Kidney (tissue), 14 donors: ENCODE measurements around the gene RSPH1. TPM values are rescaled to one million over a fixed set of nuclear protein-coding genes. Genes with fewer than 3 reads are reported as not detected.

Source experiments
- DNase-seq, 5 donors: peaks; one replicate each; pipeline ENCODE4 v3.0.0-alpha.2; 2013 to 2020
- FAIRE-seq: peaks from 2 replicates; lab custom pipeline; 2012; peaks lifted over from hg19 to GRCh38; lab: Jason Lieb, UNC
- H3K27ac ChIP-seq, 2 donors: one replicate each; pipeline ENCODE4 v1.7.0; 2013; ENCODE audit warnings: low read depth in 2 of 2, low read length in 2 of 2, inconsistent platforms in 1 of 2
- H3K27me3 ChIP-seq: one replicate; pipeline ENCODE4 v1.7.1; 2013; ENCODE audit warnings: low read length, inconsistent platforms; ENCODE audit not compliant: control insufficient read depth, insufficient read depth
- H3K36me3 ChIP-seq, 3 donors: one replicate each; pipeline versions ENCODE4 v1.7.0 to v1.7.1; 2013; ENCODE audit warnings: low read length in 3 of 3, control low read depth in 1 of 3, inconsistent platforms in 1 of 3; ENCODE audit not compliant: insufficient read depth in 3 of 3, control insufficient read depth in 2 of 3
- H3K4me1 ChIP-seq, 3 donors: one replicate each; pipeline versions ENCODE4 v1.7.0 to v1.7.1; 2013; ENCODE audit warnings: low read length in 3 of 3, inconsistent platforms in 1 of 3, low read depth in 1 of 3; ENCODE audit not compliant: control insufficient read depth in 2 of 3, insufficient read depth in 2 of 3
- H3K4me3 ChIP-seq, 3 donors: one replicate each; pipeline versions ENCODE4 v1.7.0 to v1.8.1; 2013; ENCODE audit warnings: low read length in 3 of 3, control low read depth in 1 of 3, inconsistent platforms in 1 of 3
- H3K9ac ChIP-seq, 3 donors: one replicate each; pipeline versions ENCODE4 v1.7.0 to v1.7.1; 2013; ENCODE audit warnings: low read length in 3 of 3, control low read depth in 1 of 3, inconsistent platforms in 1 of 3
- H3K9me3 ChIP-seq, 3 donors: one replicate each; pipeline versions ENCODE4 v1.7.0 to v1.7.1; 2013; ENCODE audit warnings: low read length in 3 of 3, control low read depth in 1 of 3, inconsistent platforms in 1 of 3; ENCODE audit not compliant: control insufficient read depth in 2 of 3, insufficient read depth in 1 of 3
- CTCF ChIP-seq: IDR thresholded peaks from 3 replicates; pipeline ENCODE4 v1.5.1; 2012; ENCODE audit warnings: mild to moderate bottlenecking, moderate library complexity, borderline replicate concordance; ENCODE audit not compliant: insufficient read depth; ENCODE audit errors: extremely low read depth
- intact Hi-C: fragments of 100-400 bp; cut with DNase I; formaldehyde crosslinking; loops from one replicate; pipeline ENCODE4 v1.11.1; 2022
- polyA plus RNA-seq: library from polyadenylated mRNA; stranded (reverse); fragments of 350-450 nt; fragmentation: Illumina TruSeq; extraction: RNeasy Lipid Tissue Mini Kit (QIAGEN cat#74804); gene quantifications from one replicate; pipeline ENCODE4 v1.2.3, GENCODE V29; 2014; ENCODE audit warnings: low read depth, low replicate concordance; ENCODE audit not compliant: insufficient read depth
- total RNA-seq: library from RNA; stranded (reverse); fragmentation: NEBNext Ultra II Directional; extraction: Animal tissue kit (Norgen Biotek cat#: 25700); gene quantifications from one replicate; pipeline ENCODE4 v1.2.1, GENCODE V29; 2021
- donor health status: control.
- donor health status: control.
- donor health status: control.
- donor health status: control.
- donor health status: control.
- donor health status: DM: yes; HTN: yes; CAD: no.
- donor health status: Normal renal cell carcinoma (clear cell type).

RSPH1 gene
- total and polyA plus RNA-seq, 2 donors from 2014 or later = 12.0 to 13.0 TPM

- H3K9ac ChIP-seq = no peak overlapping the region
- H3K9me3 ChIP-seq = no peaks in the 10 kb centered on the region
- no peaks in the 10 kb centered on the region for H3K36me3 ChIP-seq
- H3K4me3 ChIP-seq = no peak overlapping the region
- H3K27ac ChIP-seq = no peak overlapping the region
- peaks cover 0 to 21% (median 21%) of the 10 kb centered on the region in 3 donors for H3K4me1 ChIP-seq
- intact Hi-C loops = no loop called here
- TF ChIP-seq CTCF = no peak
- DNase-seq = peak in 2 of 5 donors; percentile 11 to 41
- no peak for FAIRE-seq
- H3K27me3 ChIP-seq = no peaks in the 10 kb centered on the region
These were observed 30.8 kb downstream of the RSPH1 start for GRCh38 chr21:42465008-42465802.

- intact Hi-C loops = no loop called here
- H3K4me1 ChIP-seq = peaks cover 5 to 27% (median 24%) of the 10 kb centered on the region in 3 donors
- no peak for FAIRE-seq
- TF ChIP-seq CTCF = no peak
- H3K9ac ChIP-seq = no peak overlapping the region
- no peak overlapping the region for H3K4me3 ChIP-seq
- no peaks in the 10 kb centered on the region for H3K9me3 ChIP-seq
- DNase-seq = peak in 4 of 5 donors; percentile 66 to 80 (median 68)
- H3K27me3 ChIP-seq = no peaks in the 10 kb centered on the region
- H3K36me3 ChIP-seq = no peaks in the 10 kb centered on the region
- no peak overlapping the region for H3K27ac ChIP-seq
These were observed 32.0 kb downstream of the RSPH1 start for GRCh38 chr21:42463861-42464515.

- FAIRE-seq = peak; percentile 74
- Histone ChIP-seq H3K27ac (peak overlapping the region; percentile 18 to 86), H3K9me3 (no peaks in the 10 kb centered on the region), H3K4me1 (peaks cover 5 to 25% (median 23%) of the 10 kb centered on the region in 3 donors), H3K9ac (no peak overlapping the region), H3K4me3 (peak overlapping the region in 1 of 3 donors; percentile 16), H3K27me3 (no peaks in the 10 kb centered on the region), H3K36me3 (no peaks in the 10 kb centered on the region)
- peak; percentile 70 to 91 (median 82) for DNase-seq
- no peak for TF ChIP-seq CTCF
- intact Hi-C loops = no loop called here
These were observed 33.8 kb downstream of the RSPH1 start for GRCh38 chr21:42461881-42462877.
